Measurements from ENCODE around the gene GALNT9. TPM values are rescaled to one million over a fixed set of nuclear protein-coding genes. Genes with fewer than 3 reads are reported as not detected.
A peak's percentile ranks its signal among the peaks of the same experiment; 100 is the strongest.

The GALNT9 gene
- total RNA-seq, 1 donor, result not detected

- no peak overlapping the region for H3K4me3 ChIP-seq (ENCODE audit: low read depth, low read length)
- no peak for TF ChIP-seq CTCF (IDR thresholded peaks at IDR 0.05; ENCODE audit: insufficient read depth, low read depth, low read length)
- DNase-seq (ENCODE audit: low read depth), result no peak
Observed at GRCh38 chr12:132173135-132174014, 156.0 kb downstream of the GALNT9 start.

GRCh38 chr12:132172619-132173018 is 156.8 kb downstream of the GALNT9 start:
- no peak for TF ChIP-seq CTCF (IDR thresholded peaks at IDR 0.05; ENCODE audit: insufficient read depth, low read depth, low read length)
- no peak overlapping the region for H3K4me3 ChIP-seq (ENCODE audit: low read depth, low read length)
- DNase-seq (ENCODE audit: low read depth), result no peak

GRCh38 chr12:132171968-132172521 is 157.3 kb downstream of the GALNT9 start:
- no peak for DNase-seq (ENCODE audit: low read depth)
- H3K4me3 ChIP-seq (ENCODE audit: low read depth, low read length), result no peak overlapping the region
- TF ChIP-seq CTCF (IDR thresholded peaks at IDR 0.05; ENCODE audit: insufficient read depth, low read depth, low read length), result no peak

GRCh38 chr12:132171293-132171967 is 158.0 kb downstream of the GALNT9 start:
- no peak overlapping the region for H3K4me3 ChIP-seq (ENCODE audit: low read depth, low read length)
- DNase-seq (ENCODE audit: low read depth), result no peak
- TF ChIP-seq CTCF (IDR thresholded peaks at IDR 0.05; ENCODE audit: insufficient read depth, low read depth, low read length), result no peak

- DNase-seq (ENCODE audit: low read depth), result no peak
- no peak overlapping the region for H3K4me3 ChIP-seq (ENCODE audit: low read depth, low read length)
- TF ChIP-seq CTCF (IDR thresholded peaks at IDR 0.05; ENCODE audit: insufficient read depth, low read depth, low read length), result no peak
Observed at GRCh38 chr12:132170637-132171292, 158.6 kb downstream of the GALNT9 start.

DNA sequence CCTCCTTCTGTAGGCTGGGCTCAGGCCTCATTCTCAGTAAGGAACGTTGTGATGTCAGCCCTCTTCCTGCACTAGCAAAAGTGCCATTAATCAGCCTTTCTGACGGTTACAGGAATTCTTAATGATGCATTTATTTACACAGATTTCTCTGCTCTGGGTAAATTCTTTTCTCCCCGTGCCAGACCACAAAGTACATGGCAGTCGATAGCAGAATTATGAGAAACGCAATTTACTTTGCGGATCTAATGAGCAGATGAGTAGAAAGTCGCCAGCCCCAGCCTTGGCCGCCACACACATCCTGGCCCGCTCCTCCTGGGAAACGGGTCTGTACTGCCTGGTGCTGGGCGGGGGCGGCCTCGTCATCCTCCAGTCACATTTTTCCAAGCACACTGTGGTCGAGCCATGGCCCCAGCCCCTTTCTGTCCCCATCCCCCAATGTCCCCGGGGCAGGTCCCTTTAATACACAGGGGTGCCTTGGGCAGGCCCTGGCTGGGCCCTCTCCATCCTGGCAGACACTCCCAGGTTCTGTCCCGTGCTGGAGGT is 159.2 kb downstream of the GALNT9 start:
- H3K4me3 ChIP-seq (ENCODE audit: low read depth, low read length), result no peak overlapping the region
- TF ChIP-seq CTCF (IDR thresholded peaks at IDR 0.05; ENCODE audit: insufficient read depth, low read depth, low read length), result no peak
- peak; percentile 60 for DNase-seq (ENCODE audit: low read depth)
